MM.1S (cell line): Measurements from ENCODE around the gene KCNT1.

ENCODE experiments used
- DNase-seq: peaks from one replicate; pipeline ENCODE4 v3.0.0-alpha.2; 2015
- H2AFZ ChIP-seq: fragments of 300-600 bp; sonication (generic); 2 replicates; pipeline ENCODE4 v1.6.0; 2016; ENCODE audit warnings: antibody characterized with exemption, low read length
- H3F3A ChIP-seq: fragments of 300-600 bp; sonication (generic); 2 replicates; pipeline ENCODE4 v1.6.1; 2016; ENCODE audit warnings: mild to moderate bottlenecking, antibody characterized with exemption, low read length, moderate library complexity, mixed read lengths; ENCODE audit not compliant: insufficient read depth
- H3K27ac ChIP-seq: fragments of 300-600 bp; sonication (generic); 2 replicates; pipeline ENCODE4 v1.5.1; 2016; ENCODE audit warnings: mild to moderate bottlenecking, low read length
- H3K27me3 ChIP-seq: fragments of 300-600 bp; sonication (generic); replicated peaks from 2 replicates; pipeline ENCODE4 v1.6.0; 2016; ENCODE audit warnings: low read length; ENCODE audit not compliant: insufficient read depth
- H3K36me3 ChIP-seq: fragments of 300-600 bp; sonication (generic); replicated peaks from 2 replicates; pipeline ENCODE4 v1.6.1; 2016; ENCODE audit warnings: mild to moderate bottlenecking, low read length, mixed read lengths; ENCODE audit not compliant: insufficient read depth
- H3K4me1 ChIP-seq: fragments of 300-600 bp; sonication (generic); 2 replicates; pipeline ENCODE4 v1.6.1; 2016; ENCODE audit warnings: low read length, mixed read lengths
- H3K4me2 ChIP-seq: fragments of 300-600 bp; sonication (generic); 2 replicates; pipeline ENCODE4 v1.6.0; 2016; ENCODE audit warnings: low read depth, low read length
- H3K4me3 ChIP-seq: fragments of 300-600 bp; sonication (generic); 2 replicates; pipeline ENCODE4 v1.5.1; 2016; ENCODE audit warnings: low read length, mixed read lengths
- H3K79me2 ChIP-seq: fragments of 300-600 bp; sonication (generic); 2 replicates; pipeline ENCODE4 v1.6.1; 2016; ENCODE audit warnings: mixed run types, low read length, mixed read lengths
- H3K9ac ChIP-seq: fragments of 300-600 bp; sonication (generic); 2 replicates; pipeline ENCODE4 v1.6.1; 2016; ENCODE audit warnings: low read length, mixed read lengths
- H3K9me2 ChIP-seq: fragments of 300-600 bp; sonication (generic); replicated peaks from 2 replicates; pipeline ENCODE4 v1.6.1; 2016; ENCODE audit warnings: mild to moderate bottlenecking, low read length, mixed read lengths; ENCODE audit not compliant: insufficient read depth
- H3K9me3 ChIP-seq: fragments of 300-600 bp; sonication (generic); replicated peaks from 2 replicates; pipeline ENCODE4 v1.6.1; 2016; ENCODE audit warnings: mild to moderate bottlenecking, low read length, mixed read lengths; ENCODE audit not compliant: insufficient read depth
- H4K20me1 ChIP-seq: fragments of 300-600 bp; sonication (generic); 2 replicates; pipeline ENCODE4 v1.6.1; 2016; ENCODE audit warnings: mild to moderate bottlenecking, low read length, moderate library complexity, mixed read lengths; ENCODE audit not compliant: insufficient read depth
- CTCF ChIP-seq: fragments of 300-600 bp; sonication (generic); IDR thresholded peaks from 2 replicates; pipeline ENCODE4 v1.5.1; 2016; ENCODE audit warnings: antibody characterized with exemption, low read length, mixed read lengths
- EZH2 ChIP-seq: fragments of 300-600 bp; sonication (generic); optimal IDR thresholded peaks from 2 replicates; pipeline ENCODE3; 2017; ENCODE audit warnings: low read depth, mild to moderate bottlenecking, antibody characterized with exemption, low read length, mixed read lengths
- EZH2phosphoT487 ChIP-seq: fragments of 300-600 bp; sonication (generic); IDR thresholded peaks from 2 replicates; pipeline ENCODE4 v1.6.1; 2018; ENCODE audit warnings: antibody characterized with exemption, low read length

KCNT1 gene

GRCh38 chr9:135689011-135689410 is 13.0 kb upstream of the KCNT1 start:
- no peaks in the 10 kb centered on the region for H3K36me3 ChIP-seq
- DNase-seq = no peak
- H2AFZ ChIP-seq = no peak overlapping the region
- no peak overlapping the region for H3K9ac ChIP-seq
- H3K9me2 ChIP-seq = no peaks in the 10 kb centered on the region
- no peaks in the 10 kb centered on the region for H3F3A ChIP-seq
- no peaks in the 10 kb centered on the region for H4K20me1 ChIP-seq
- peaks cover 91% of the 10 kb centered on the region for H3K27me3 ChIP-seq
- TF ChIP-seq CTCF (no peak), EZH2phosphoT487 (no peak), EZH2 (no peak)
- no peaks in the 10 kb centered on the region for H3K4me1 ChIP-seq
- no peak overlapping the region for H3K4me2 ChIP-seq
- H3K79me2 ChIP-seq = no peaks in the 10 kb centered on the region
- no peak overlapping the region for H3K27ac ChIP-seq
- no peaks in the 10 kb centered on the region for H3K9me3 ChIP-seq
- H3K4me3 ChIP-seq = no peak overlapping the region

- Histone ChIP-seq H3K27ac (no peak overlapping the region), H3F3A (no peaks in the 10 kb centered on the region), H3K79me2 (no peaks in the 10 kb centered on the region), H3K4me1 (no peaks in the 10 kb centered on the region), H3K36me3 (no peaks in the 10 kb centered on the region), H2AFZ (no peak overlapping the region), H3K9ac (no peak overlapping the region), H3K9me3 (no peaks in the 10 kb centered on the region), H4K20me1 (no peaks in the 10 kb centered on the region), H3K4me2 (no peak overlapping the region), H3K27me3 (peaks cover 93% of the 10 kb centered on the region), H3K4me3 (no peak overlapping the region), H3K9me2 (no peaks in the 10 kb centered on the region)
- DNase-seq = no peak
- TF ChIP-seq EZH2 (no peak), EZH2phosphoT487 (no peak), CTCF (no peak)
These were observed 11.0 kb upstream of the KCNT1 start for GRCh38 chr9:135690836-135691570.

- Histone ChIP-seq H3K4me2 (no peak overlapping the region), H4K20me1 (no peaks in the 10 kb centered on the region), H3K9me2 (no peaks in the 10 kb centered on the region), H3K79me2 (no peaks in the 10 kb centered on the region), H3K4me1 (no peaks in the 10 kb centered on the region), H3K9me3 (no peaks in the 10 kb centered on the region), H2AFZ (no peak overlapping the region), H3K9ac (no peak overlapping the region), H3K27ac (no peak overlapping the region), H3F3A (no peaks in the 10 kb centered on the region), H3K4me3 (no peak overlapping the region), H3K27me3 (peaks cover 91% of the 10 kb centered on the region), H3K36me3 (no peaks in the 10 kb centered on the region)
- TF ChIP-seq CTCF (no peak), EZH2 (no peak), EZH2phosphoT487 (no peak)
- DNase-seq = no peak
These were observed 9.6 kb upstream of the KCNT1 start for GRCh38 chr9:135692410-135692809.
